Measurements from ENCODE around the gene FCHO2.

FCHO2 gene

GRCh38 chr5:73114044-73114688 lies 158.3 kb downstream of the FCHO2 start:
- no peak for DNase-seq

GRCh38 chr5:73115399-73116051 lies 159.7 kb downstream of the FCHO2 start:
- no peak for DNase-seq

- DNase-seq = no peak
Measured at GRCh38 chr5:73116506-73116905, 160.7 kb downstream of the FCHO2 start.

GRCh38 chr5:73117088-73117740 lies 161.4 kb downstream of the FCHO2 start:
- no peak for DNase-seq

- DNase-seq = no peak
Measured at GRCh38 chr5:73118391-73118973, 162.6 kb downstream of the FCHO2 start.

GRCh38 chr5:73119451-73120157 lies 163.8 kb downstream of the FCHO2 start:
- DNase-seq = no peak

- DNase-seq = no peak
Measured at GRCh38 chr5:73120222-73121118, 164.6 kb downstream of the FCHO2 start, which contains the start of gene TMEM171. Gene TMEM171 (plus strand): TSS chr5:73120575. CDS start chr5:73123374, 2,799 bp downstream.

GRCh38 chr5:73121119-73121463 lies 165.2 kb downstream of the FCHO2 start:
- no peak for DNase-seq

- no peak for DNase-seq
Measured at GRCh38 chr5:73122875-73123810, 167.3 kb downstream of the FCHO2 start.

- DNase-seq = no peak
Measured at GRCh38 chr5:73125289-73125688, 169.4 kb downstream of the FCHO2 start.

- no peak for DNase-seq
Measured at GRCh38 chr5:73126381-73126780, 170.5 kb downstream of the FCHO2 start.

- no peak for DNase-seq
Measured at GRCh38 chr5:73126957-73127356, 171.1 kb downstream of the FCHO2 start.

GRCh38 chr5:73129143-73129542 lies 173.3 kb downstream of the FCHO2 start:
- no peak for DNase-seq

GRCh38 chr5:73130811-73131210 lies 175.0 kb downstream of the FCHO2 start:
- no peak for DNase-seq

- no peak for DNase-seq
Measured at GRCh38 chr5:73131711-73132425, 176.0 kb downstream of the FCHO2 start.

- DNase-seq = no peak
Measured at GRCh38 chr5:73132759-73133158, 176.9 kb downstream of the FCHO2 start.

GRCh38 chr5:73135021-73135420 lies 179.2 kb downstream of the FCHO2 start:
- DNase-seq = no peak

GRCh38 chr5:73135429-73136054 lies 179.7 kb downstream of the FCHO2 start:
- no peak for DNase-seq

GRCh38 chr5:73136055-73136562 lies 180.3 kb downstream of the FCHO2 start:
- no peak for DNase-seq
